Stimulated activated CD8-positive, alpha-beta memory T cell treated with anti-CD3 and anti-CD28 coated beads, Interleukin-7, amount 100 ng/mL, for 4 hours (primary cell): ENCODE measurements around the gene PALLD.

Source experiments
- DNase-seq, 2 donors: peaks; one replicate each; pipeline ENCODE4 v3.0.0-alpha.2; 2020; ENCODE audit warnings: low read depth in 2 of 2

Gene PALLD

DNA sequence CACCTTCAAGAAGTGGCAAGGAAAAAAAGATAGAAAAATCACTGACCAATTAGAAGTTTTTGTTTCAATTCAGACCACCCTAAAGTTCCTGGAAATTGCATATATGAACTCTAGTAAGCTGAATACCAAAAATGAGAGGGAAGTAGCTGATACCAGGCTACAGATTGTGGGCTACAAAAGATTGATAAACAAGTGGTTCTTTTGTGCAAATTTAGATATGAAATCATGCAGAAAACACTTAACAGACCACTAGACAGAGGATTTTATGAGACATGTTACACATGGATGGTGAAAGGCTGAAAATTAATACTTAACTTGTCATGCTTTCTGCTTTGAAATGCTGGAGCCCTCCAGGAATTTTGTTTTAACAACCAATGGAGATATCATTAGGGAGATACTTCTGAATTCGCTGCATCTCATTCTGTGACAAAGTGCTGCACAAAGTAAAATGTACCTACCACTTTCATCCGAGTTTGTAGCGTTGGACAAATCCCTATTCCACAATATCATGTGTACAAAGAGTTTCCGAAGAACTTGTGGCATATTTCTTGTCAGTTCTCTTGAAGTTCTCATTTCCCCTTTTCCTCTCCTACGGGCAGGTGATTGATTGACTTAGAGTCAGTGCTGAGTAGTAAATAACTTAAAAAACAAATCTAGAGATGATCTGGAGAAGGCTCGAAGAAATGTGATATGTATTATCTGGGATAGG is 235.0 kb downstream of the PALLD start:
- DNase-seq: no peak

DNA sequence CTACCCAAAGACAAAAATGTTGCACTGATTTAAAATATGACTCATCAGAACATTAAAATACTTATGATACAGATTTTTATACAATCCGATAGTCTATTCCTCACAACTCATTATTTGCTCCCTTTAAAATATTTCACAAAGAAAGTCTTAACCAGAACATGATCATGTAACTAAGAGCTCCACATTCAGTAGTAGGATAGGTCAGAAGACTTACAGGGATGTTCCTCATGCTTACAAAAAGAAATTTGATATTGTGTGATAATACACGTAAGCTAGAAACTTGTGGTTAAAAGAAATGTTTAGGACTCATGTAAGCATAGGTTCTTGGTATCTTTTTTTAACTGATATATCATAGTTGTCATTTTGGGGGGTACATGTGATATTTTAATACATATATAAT is 235.9 kb downstream of the PALLD start:
- no peak for DNase-seq

DNA sequence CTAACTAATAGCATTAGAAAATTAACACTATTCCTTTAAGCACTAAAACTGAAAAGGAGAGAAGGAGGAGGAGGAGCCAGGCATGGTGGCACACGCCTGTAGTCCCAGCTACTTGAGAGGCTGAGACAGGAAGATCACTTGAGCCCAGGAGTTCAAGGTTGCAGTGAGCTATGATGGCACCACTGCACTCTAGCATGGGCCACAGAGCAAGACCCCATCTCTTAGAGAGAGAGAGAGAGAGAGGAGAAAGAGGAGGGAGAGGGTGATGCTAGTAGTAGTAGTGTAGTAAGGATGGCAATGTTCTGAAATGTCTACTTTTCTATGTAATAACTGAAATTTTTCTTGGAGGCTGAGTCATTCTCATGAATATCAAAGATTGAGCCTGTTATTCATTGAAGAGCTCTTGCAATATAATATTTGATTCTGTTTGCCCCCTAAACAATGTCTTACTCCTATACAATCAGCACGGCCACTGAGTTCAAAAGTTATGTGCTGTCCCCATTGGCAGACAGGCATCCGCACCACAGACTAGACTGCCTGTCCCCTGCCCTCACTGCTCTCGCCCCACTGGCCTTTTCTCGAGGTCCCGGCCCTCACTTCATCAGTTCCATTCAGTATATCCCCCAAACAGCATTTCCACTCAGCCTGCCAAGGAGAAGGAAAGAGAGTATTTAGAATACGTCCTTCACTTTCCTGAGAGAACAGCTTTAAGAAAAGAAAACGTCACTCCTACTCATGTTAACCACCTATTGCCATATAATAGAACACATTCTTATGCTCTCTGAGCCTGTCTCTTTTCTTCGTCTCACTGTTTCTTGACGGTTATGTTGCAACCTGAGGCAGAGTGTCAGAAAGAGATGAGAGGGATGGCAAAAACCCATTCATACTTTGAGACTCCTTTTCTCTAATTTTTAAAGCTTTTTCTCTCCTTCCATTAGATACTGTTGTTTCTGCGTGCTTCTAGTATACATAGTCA is 238.1 kb downstream of the PALLD start:
- no peak for DNase-seq

DNA sequence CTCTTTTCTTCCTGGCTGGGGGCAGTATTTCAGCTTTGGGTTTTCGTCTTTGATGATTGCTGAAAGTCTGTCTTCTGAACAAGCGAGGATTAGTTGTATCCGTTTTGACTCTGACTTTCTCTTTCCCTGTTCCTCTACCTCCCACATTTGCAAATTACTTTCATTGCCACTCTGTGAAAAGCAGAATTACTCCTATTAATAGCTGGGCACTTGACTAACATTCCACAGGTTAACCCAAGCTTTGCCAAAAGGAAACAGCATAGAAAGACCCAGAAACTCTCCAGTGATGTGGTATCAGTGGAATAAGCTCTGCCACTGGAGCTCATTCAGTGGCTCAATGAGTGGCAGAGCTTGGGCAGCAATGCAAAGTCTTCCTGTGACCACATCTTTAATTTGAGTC is 238.9 kb downstream of the PALLD start:
- DNase-seq: no peak

DNA sequence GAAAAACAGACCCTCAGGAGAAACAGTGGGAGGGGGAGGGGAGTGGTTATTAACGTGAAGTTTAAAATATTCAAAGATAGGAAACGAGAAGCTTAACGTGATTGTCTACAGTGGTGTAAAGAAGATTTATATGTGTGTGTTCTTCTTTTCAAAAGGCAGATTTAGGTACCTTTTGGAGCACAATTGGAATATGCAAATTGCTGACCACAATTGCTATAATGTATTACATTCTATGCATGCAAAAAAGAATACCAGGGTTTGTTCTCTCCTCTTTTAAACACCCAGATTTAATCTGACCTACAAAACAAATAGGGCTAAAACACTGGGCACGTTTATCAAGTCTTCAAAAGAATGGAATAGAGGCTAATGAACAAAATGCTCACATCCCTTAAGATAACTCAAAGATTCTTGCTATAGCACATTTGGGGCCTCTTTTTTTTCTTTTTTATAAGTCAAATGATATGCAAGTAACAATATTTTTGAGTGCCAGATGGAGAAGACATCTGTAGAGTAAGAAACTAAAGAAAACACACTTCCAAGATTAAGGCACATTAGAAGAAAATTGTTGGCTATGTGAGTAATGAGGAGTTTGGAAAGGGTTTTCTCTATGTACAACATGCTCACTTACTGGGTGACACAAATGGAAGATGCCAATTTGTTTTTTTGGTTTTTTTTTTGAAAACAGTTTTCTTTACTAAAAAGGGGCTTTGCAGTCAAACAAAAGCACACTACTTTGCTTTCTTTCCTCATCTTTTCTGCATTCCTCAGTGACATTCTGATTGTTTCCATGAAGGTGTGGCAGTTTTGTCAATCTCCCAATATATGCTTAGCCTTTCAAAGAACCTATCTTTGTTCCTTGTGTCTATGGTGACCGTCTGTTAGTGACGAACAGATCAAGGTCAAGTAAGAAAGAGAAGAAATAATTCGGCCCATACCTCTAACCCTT is 240.3 kb downstream of the PALLD start:
- no peak for DNase-seq

DNA sequence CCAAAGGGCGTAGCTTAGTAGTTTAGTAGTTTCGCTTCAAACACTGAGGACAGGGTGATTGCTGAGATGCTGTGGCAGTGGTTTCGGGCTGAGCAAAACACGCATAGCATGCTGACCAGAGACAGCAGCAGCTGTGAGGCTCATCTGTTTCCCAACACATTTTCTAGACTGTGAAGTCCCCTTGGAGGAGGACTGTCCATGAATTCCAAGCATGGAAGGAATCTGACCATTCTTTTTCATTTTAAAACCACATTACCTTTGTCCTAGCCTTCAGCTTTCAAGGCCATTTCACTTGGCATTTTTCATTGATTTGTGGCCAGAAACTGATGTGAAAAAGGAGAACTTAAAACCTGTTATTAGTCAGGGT is 240.9 kb downstream of the PALLD start:
- no peak for DNase-seq

DNA sequence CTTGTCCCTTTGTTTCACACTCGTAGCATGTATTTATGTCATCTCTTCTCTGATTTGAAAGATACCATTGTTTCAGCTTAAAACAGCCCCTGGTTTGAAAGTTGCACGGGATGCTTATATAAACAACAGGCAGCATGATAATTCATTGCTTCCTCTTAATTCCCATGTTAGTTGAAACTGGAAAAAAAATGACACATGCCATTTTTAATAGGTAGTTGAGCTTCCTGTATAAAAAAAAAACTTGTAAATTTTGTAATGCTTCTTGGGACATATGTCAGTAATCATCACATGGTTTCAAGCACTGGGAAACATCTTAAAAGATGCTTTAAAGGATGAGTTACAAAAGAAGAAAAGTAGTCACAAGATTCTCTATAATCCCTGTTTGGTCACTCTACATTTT is 243.0 kb downstream of the PALLD start:
- no peak for DNase-seq

DNA sequence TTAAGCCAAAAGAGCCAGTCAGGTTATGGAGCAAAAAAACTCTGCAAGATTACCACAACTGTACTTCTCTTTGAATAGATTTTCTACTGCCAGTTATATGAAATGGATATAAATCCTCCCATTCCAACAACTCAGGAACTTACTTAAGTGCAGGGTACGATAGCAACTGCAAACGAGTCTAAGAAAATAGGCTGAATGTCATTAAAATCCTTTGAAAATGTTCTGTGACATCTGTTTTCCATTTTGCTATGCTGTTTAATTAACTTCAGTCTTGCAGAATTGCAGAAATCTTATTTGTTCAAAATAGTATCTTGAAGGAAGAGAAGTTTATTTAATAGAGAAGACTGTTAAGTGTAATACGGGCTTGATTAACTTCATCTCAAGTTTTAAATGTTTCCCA is 243.8 kb downstream of the PALLD start:
- no peak for DNase-seq

DNA sequence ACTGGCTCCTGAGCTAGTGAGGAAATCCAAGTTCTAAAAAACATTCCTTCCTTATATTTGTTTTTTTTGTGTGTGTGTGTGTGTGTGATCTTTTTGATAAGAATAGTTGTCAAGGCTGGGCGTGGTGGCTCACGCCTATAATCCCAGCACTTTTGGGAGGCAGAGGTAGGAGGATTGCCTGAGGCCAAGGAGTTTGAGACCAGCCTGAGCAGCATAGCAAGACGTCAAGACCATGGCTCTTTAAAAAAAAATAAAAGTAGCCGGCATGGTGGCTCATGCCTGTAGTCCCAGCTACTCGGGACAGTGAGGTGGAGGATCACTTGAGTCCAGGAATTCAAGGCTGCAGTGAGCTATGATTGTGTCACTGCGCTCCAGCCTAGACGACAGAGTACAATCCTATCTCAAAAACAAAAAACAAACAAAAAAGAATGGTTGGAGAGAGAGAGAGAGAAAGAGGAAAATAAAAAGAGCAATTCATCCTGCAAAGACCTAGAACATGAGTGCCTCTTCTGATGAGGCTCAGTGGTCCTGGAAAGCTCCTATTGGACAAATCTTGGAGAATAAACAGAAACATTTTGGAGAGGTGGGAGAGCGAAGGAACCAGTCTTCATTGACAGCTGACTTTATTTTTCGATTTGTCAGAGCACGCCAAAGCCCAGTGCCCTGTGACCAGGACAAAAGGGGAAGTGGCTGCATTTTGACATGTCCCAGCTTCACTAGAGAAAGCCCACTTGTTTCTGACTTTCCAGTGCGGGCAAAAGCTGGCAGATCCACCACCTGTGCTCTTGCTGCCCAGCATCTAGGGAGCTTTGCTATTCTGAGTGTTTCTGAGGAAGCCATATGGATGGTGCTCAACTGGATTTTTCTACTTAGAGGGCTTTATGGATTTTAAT is 244.7 kb downstream of the PALLD start:
- DNase-seq: no peak

DNA sequence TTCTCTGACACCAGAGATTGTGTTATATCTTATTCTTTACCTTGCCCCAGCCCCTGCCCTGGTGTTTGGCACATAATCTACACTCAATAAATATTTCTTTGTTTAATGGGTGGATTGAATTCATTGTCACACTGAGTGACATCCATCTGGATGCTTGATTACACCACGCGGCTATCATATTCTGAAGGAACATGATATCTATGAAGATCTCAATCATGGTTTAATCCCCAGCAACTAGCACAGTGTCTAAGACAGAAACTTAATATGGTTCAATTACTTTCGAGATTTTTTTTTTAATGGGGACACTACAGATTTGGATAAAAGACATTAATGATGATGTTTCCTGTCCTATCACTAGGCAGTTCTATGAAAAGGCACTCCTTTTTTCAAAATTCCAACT is 246.3 kb downstream of the PALLD start:
- DNase-seq: no peak

DNA sequence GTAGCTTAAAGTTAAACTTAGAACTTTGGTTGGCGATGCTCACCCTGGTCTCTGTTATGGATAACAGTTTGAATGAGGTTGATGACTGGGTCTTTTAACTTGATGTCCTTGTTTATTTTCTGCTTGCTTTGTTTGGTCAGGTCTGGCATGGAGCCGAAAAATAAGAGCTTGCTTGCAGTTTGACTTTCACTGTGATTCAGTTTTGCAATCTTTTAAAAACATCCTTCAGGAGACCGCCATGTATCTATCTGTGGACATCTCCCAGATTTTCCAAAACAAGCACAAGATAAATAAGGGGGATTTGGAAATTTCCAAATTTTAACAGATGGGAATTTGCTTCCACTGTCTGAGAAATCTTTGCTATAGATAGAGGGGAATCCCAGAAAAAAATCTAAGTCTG is 246.7 kb downstream of the PALLD start:
- no peak for DNase-seq

DNA sequence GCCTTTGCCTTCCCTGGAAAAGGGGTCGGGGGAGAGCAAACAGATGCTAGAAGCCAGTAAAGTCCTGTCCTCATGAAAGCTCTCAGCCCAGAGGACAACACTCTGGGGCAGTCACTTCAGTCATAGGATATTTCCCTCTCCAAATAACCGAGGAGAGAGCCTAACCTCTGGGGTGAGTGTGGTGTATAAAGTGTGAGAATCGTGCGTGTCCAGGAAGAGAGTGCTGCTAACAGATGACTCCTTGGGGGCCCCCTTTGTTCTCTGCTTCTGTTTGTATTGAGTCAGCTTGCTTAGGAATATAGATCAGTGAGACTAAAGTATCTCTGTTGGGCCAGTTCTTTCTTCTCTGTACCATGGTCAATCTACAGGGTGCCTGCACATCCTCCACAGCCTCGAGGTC is 247.2 kb downstream of the PALLD start:
- no peak for DNase-seq

DNA sequence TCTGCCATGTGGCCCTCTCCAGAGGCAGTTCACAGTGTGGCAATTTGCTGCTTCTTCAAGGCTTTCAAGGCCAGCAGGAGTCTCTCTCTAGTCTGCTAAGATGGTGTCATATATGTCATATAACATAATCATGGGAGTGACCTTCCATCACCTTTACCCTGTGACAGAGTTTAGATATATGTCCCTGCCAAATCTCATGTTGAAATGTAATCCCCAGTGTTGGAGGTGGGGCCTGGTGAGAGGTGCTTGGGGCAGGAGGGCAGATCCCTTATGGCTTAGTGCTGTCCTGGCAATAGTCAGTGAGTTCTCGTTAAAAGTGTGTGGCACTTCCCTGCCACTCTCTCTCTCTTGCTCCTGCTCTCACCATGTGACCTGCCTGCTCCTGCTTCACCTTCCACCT is 252.0 kb downstream of the PALLD start:
- DNase-seq: no peak

DNA sequence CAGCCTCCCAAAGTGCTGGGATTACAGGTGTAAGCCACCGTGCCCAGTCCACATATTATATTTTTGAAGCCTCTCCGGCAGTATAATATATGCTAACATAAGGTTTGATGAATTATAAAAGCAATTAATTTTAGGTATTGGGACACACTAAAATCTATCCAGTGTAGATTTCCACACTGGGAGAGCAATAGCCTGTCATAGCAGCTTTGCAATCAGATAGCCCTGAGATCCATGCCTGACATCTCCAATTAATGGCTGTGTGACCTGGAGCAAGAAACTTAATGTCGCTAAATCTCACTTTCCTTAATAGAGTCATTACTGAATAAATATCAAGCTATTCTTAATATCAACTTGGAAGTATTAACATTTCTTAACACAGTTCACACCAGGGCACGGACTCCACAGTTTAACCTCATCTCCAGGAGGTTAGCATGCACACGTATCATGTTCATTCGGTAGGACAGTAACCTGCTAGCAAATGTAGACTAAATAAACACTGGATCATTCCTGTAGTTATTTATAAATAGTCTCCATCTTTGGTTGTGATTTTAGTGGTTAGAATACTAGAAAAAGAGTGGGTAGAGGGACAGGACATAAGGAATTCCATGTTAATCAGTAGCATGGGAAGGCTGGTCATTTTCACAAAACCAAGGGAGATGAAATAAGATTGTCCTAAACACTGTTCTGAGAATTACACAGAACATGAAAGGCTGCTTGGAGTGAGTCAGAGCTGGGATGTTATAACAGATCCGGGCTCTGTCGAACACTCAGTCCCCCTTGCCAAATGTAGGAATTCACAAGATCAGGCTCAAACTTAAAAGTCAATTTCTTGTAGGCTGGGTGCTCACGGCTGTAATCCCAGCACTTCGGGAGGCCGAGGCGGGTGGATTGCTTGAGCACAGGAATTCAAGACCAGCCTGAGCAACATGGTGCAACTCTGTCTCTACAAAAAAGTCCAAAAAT is 254.7 kb downstream of the PALLD start:
- no peak for DNase-seq

DNA sequence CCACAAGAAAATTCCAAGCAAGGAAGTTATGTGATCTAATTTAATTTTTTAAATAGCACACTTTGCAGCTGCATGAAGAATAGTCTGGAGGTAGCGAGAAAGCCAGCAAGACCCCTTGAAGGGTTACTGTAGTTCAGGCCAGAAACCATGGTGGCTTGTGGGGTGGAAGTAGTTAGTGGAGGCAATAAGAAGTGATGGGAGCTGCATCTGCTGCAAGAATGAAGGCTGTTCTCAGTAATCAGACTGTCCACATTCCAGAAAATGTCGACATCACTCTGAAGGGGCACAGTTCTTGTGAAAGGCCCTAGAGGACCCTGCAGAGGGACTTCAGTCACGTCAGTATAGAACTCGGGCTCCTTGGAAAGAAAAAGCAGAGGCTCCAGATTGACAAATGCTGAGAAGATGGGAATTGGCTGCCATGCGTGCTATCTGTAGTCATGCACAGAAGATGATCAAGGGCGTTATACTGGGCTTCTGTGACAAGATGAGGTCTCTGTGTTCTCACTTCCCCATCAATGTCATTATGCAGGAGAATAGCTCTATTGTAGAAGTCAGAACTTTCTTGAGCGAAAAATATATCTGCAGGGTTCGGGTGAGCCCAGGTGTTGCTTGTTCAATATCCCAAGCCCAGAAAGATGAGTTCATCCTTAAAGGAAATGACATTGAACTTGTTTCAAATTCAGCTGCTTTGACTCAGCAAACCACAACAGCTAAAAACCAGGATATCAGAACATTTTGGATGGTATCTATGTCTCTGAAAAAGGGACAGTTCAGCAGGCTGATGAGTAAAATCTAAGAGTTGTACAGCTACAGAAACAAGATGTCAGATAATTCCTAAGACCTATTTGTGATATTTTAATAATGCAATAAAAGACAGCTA is 259.0 kb downstream of the PALLD start:
- DNase-seq: no peak

DNA sequence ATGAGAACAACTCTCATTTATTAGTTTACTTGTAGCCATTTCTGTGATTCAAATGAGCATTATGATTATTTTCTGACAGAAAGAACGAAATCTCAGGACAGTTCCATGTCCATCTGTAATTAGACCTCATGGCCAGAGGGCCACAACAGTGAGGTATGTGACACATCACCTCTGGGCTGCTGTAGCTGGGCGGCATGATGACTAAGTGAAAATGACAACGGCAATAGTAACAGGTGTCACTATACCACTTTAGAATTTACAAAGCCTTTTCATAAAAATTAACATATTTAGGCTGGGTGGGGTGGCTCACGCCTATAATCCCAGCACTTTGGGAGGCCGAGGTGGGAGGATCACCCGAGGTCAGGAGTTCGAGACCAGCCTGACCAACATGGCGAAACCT is 260.6 kb downstream of the PALLD start:
- no peak for DNase-seq

DNA sequence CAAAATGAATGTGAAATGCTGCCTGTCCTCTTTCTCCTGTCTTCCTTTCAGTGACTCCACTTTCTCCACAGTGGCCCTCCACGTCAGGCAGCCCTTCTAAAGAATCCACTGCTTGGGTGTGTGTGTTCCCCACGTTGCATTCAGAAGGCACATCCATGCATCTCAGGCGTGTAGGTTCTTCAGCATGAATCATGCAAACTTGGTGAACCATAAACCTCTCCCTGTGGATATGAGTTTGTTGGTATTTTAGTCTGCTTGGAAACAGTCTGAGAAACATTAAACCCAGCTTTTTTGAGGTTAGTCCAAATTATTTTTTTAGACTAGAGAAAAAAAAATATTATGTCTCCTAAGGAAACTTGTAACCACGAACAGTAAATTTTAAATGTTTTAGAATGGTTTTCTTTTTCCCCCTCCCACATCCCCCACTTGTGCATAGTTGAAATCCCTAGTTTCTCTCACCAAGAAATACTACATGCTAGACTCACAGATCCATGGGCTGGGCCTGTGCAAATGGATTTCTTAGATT is 261.6 kb downstream of the PALLD start:
- DNase-seq: no peak

DNA sequence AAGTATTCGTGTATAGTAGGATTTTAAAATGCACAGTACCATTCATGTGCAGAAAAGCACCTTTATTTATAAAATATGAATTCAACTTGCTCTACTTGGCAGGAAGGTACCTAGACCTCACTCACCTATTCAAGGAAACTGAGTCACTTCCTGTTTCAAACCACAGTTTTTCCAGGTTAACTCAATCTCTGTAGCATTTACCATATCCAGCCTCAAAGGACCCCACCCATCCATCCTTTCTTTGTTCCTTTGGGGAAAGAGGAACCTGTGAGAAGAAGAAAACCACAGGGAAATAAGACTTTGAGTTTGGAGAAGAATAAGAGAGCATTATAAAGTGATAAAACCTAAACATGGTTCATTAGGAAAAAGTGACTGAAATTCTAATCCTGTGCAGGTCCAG is 262.5 kb downstream of the PALLD start:
- DNase-seq: no peak
